22Rv1 (cell line): ENCODE measurements around the gene MED25.

Experiments
- ZFX ChIP-seq: fragments of 450-650 bp; IDR thresholded peaks from 2 replicates; pipeline ENCODE4 v1.6.1; 2017; ENCODE audit warnings: antibody characterized with exemption, borderline replicate concordance
- TF ChIP-seq, protein P1 (sequence below): fragments of 450-650 bp; IDR thresholded peaks from 2 replicates; pipeline ENCODE4 v1.5.1; 2017; ENCODE audit warnings: mild to moderate bottlenecking

GRCh38 chr19:49816590-49816989, 1.5 kb upstream of the MED25 start:
- TF ChIP-seq, protein P1, sequence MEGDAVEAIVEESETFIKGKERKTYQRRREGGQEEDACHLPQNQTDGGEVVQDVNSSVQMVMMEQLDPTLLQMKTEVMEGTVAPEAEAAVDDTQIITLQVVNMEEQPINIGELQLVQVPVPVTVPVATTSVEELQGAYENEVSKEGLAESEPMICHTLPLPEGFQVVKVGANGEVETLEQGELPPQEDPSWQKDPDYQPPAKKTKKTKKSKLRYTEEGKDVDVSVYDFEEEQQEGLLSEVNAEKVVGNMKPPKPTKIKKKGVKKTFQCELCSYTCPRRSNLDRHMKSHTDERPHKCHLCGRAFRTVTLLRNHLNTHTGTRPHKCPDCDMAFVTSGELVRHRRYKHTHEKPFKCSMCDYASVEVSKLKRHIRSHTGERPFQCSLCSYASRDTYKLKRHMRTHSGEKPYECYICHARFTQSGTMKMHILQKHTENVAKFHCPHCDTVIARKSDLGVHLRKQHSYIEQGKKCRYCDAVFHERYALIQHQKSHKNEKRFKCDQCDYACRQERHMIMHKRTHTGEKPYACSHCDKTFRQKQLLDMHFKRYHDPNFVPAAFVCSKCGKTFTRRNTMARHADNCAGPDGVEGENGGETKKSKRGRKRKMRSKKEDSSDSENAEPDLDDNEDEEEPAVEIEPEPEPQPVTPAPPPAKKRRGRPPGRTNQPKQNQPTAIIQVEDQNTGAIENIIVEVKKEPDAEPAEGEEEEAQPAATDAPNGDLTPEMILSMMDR = no peak
- TF ChIP-seq ZFX = no peak
